22Rv1 (cell line): ENCODE measurements around the gene NELL1.

Source experiments
- H3K27ac ChIP-seq: fragments of 450-650 bp; 2 replicates; pipeline ENCODE4 v1.5.1; 2017
- CTCF ChIP-seq: fragments of 450-650 bp; IDR thresholded peaks from 2 replicates; pipeline ENCODE4 v1.5.1; 2017; ENCODE audit warnings: mild to moderate bottlenecking
- ZFX ChIP-seq: fragments of 450-650 bp; IDR thresholded peaks from 2 replicates; pipeline ENCODE4 v1.6.1; 2017; ENCODE audit warnings: antibody characterized with exemption, borderline replicate concordance

NELL1 gene

GRCh38 chr11:20912922-20913512 is 243.6 kb downstream of the NELL1 start:
- TF ChIP-seq ZFX (no peak), CTCF (no peak)
- no peak overlapping the region for H3K27ac ChIP-seq

- no peak overlapping the region for H3K27ac ChIP-seq
- no peak for TF ChIP-seq ZFX
- TF ChIP-seq CTCF: no peak
Observed at GRCh38 chr11:20917306-20917705, 247.9 kb downstream of the NELL1 start.

- H3K27ac ChIP-seq: no peak overlapping the region
- TF ChIP-seq CTCF (no peak), ZFX (no peak)
Observed at GRCh38 chr11:20926799-20927540, 257.6 kb downstream of the NELL1 start.

- TF ChIP-seq CTCF (no peak), ZFX (no peak)
Observed at GRCh38 chr11:20931029-20931428, 261.6 kb downstream of the NELL1 start.

GRCh38 chr11:20933086-20933485 is 263.7 kb downstream of the NELL1 start:
- TF ChIP-seq ZFX: no peak
- TF ChIP-seq CTCF: no peak
- no peak overlapping the region for H3K27ac ChIP-seq

More at GRCh38 chr11:20931029-20931428, 261.6 kb downstream of the NELL1 start:
- H3K27ac ChIP-seq: no peak overlapping the region

GRCh38 chr11:20933958-20934357 is 264.6 kb downstream of the NELL1 start:
- TF ChIP-seq CTCF: no peak
- TF ChIP-seq ZFX: no peak
- H3K27ac ChIP-seq: no peak overlapping the region

GRCh38 chr11:20934516-20934915 is 265.1 kb downstream of the NELL1 start:
- H3K27ac ChIP-seq: no peak overlapping the region
- TF ChIP-seq ZFX (no peak), CTCF (no peak)
